Endothelial cell of umbilical vein (primary cell): ENCODE results near the gene ANO1. TPM values are rescaled to one million over a fixed set of nuclear protein-coding genes. Genes with fewer than 3 reads are reported as not detected.

Source experiments
- BruUV-seq: library from RNA; stranded (reverse); fragments of 400-500 nt; replicated peaks from 2 replicates; lab custom pipeline; 2021; lab: Mats Ljungman, UMichigan
- CTCF ChIA-PET: fragments of 300-600, 350-600 bp; sonication (Branson Sonifier 250); formaldehyde crosslinking; loops from one replicate; lab custom pipeline; 2021; ENCODE audit warnings: antibody characterized with exemption, inconsistent platforms; lab: Charles Lee
- POLR2A ChIA-PET: fragments of 300-600, 350-600 bp; sonication (Branson Sonifier 250); formaldehyde crosslinking; loops from one replicate; lab custom pipeline; 2021; ENCODE audit warnings: antibody characterized with exemption, inconsistent platforms; lab: Charles Lee
- DNase-seq: peaks from one replicate; pipeline ENCODE4 v3.0.0-alpha.2; 2011; ENCODE audit warnings: low read depth, low spot score
- FAIRE-seq: peaks from 2 replicates; lab custom pipeline; 2011; peaks lifted over from hg19 to GRCh38; lab: Jason Lieb, UNC
- H2AFZ ChIP-seq: 2 replicates; pipeline ENCODE4 v1.6.0; 2012; ENCODE audit warnings: low read depth, low read length, control low read depth, inconsistent platforms
- H3K27ac ChIP-seq: 2 replicates; pipeline ENCODE4 v1.5.1; 2011; ENCODE audit warnings: low read depth, mild to moderate bottlenecking, control low read depth, low read length, moderate library complexity; ENCODE audit not compliant: insufficient read depth
- H3K27me3 ChIP-seq, 2 experiments: 2 replicates each; pipeline versions ENCODE4 v1.6.0 to v1.6.1; 2011; ENCODE audit warnings: low read length in 2 of 2, mixed read lengths in 1 of 2; ENCODE audit not compliant: control insufficient read depth in 2 of 2, insufficient read depth in 2 of 2
- H3K36me3 ChIP-seq, 2 experiments: 2 replicates in 1 of 2; 3 replicates in 1 of 2; pipeline ENCODE4 v1.5.1; 2011; ENCODE audit warnings: low read length in 2 of 2, mild to moderate bottlenecking in 1 of 2, moderate library complexity in 1 of 2; ENCODE audit not compliant: control insufficient read depth in 2 of 2, insufficient read depth in 2 of 2; ENCODE audit errors: extremely low read depth in 1 of 2
- H3K4me1 ChIP-seq: 3 replicates; pipeline ENCODE4 v1.5.1; 2011; ENCODE audit warnings: mild to moderate bottlenecking, low read length; ENCODE audit not compliant: control insufficient read depth, insufficient read depth; ENCODE audit errors: extremely low read depth
- H3K4me2 ChIP-seq: 2 replicates; pipeline ENCODE4 v1.6.1; 2011; ENCODE audit warnings: low read length, control low read depth, mixed read lengths; ENCODE audit not compliant: insufficient read depth
- H3K4me3 ChIP-seq, 3 experiments: fragments of 200-600 bp in 1 of 3; sonication (generic), shearing (Covaris generic) in 1 of 3; replicated peaks in 1 of 3; 2 replicates each; pipeline ENCODE4 v1.5.1; 2011 to 2016; ENCODE audit warnings: control low read depth in 3 of 3, low read length in 3 of 3, mild to moderate bottlenecking in 2 of 3, inconsistent platforms in 1 of 3, low read depth in 1 of 3, moderate library complexity in 1 of 3; ENCODE audit not compliant: insufficient read depth in 1 of 3
- H3K79me2 ChIP-seq: 2 replicates; pipeline ENCODE4 v1.6.0; 2012; ENCODE audit warnings: low read length, inconsistent platforms; ENCODE audit not compliant: control insufficient read depth, insufficient read depth
- H3K9ac ChIP-seq: replicated peaks from 2 replicates; pipeline ENCODE3; 2011; ENCODE audit warnings: low read length, control low read depth; ENCODE audit not compliant: insufficient read depth; ENCODE audit errors: extremely low read depth
- H3K9me1 ChIP-seq: replicated peaks from 3 replicates; pipeline ENCODE4 v1.6.0; 2011; ENCODE audit warnings: mild to moderate bottlenecking, low read length; ENCODE audit not compliant: control insufficient read depth, insufficient read depth; ENCODE audit errors: extremely low read depth
- H3K9me3 ChIP-seq: replicated peaks from 2 replicates; pipeline ENCODE4 v1.5.1; 2012; ENCODE audit warnings: low read length, inconsistent platforms; ENCODE audit not compliant: control insufficient read depth, insufficient read depth
- H4K20me1 ChIP-seq: replicated peaks from 2 replicates; pipeline ENCODE3; 2011; ENCODE audit warnings: mild to moderate bottlenecking, low read length; ENCODE audit not compliant: control insufficient read depth, insufficient read depth; ENCODE audit errors: extremely low read depth
- EZH2 ChIP-seq: IDR thresholded peaks from 2 replicates; pipeline ENCODE4 v1.6.1; 2012; ENCODE audit warnings: borderline replicate concordance, low read depth, mild to moderate bottlenecking, moderate library complexity, low read length, inconsistent platforms; ENCODE audit not compliant: severe bottlenecking
- FOS ChIP-seq: IDR thresholded peaks from 2 replicates; pipeline ENCODE4 v1.6.1; 2011; ENCODE audit warnings: mild to moderate bottlenecking, low read length, moderate library complexity, borderline replicate concordance; ENCODE audit not compliant: insufficient read depth
- GATA2 ChIP-seq: IDR thresholded peaks from 2 replicates; pipeline ENCODE4 v1.7.0; 2011; ENCODE audit warnings: low read depth, mild to moderate bottlenecking, moderate library complexity, mixed read lengths, low read length; ENCODE audit not compliant: insufficient read length, insufficient read depth
- JUN ChIP-seq: IDR thresholded peaks from 2 replicates; pipeline ENCODE4 v1.6.1; 2011; ENCODE audit warnings: borderline replicate concordance, low read depth; ENCODE audit not compliant: insufficient read length, insufficient read depth
- MYC ChIP-seq: IDR thresholded peaks from one replicate; pipeline ENCODE4 v1.6.1; 2011; ENCODE audit warnings: mild to moderate bottlenecking, low read depth, low read length
- POLR2A ChIP-seq: IDR thresholded peaks from 2 replicates; pipeline ENCODE4 v1.6.1; 2012; ENCODE audit warnings: low read depth, mild to moderate bottlenecking, control low read depth, low read length
- POLR2AphosphoS5 ChIP-seq: IDR thresholded peaks from 2 replicates; pipeline ENCODE4 v1.6.1; 2012; ENCODE audit warnings: low read depth, mild to moderate bottlenecking, control low read depth, low read length, moderate library complexity; ENCODE audit not compliant: insufficient read depth
- dilution Hi-C: fragments of 300-500 bp; cut with MboI; formaldehyde crosslinking; loops from one replicate; pipeline ENCODE4 v1.15.0; 2019; ENCODE audit warnings: low sequenced_read_pairs; ENCODE audit not compliant: extremely low pct_ligation_motif_present
- intact Hi-C: fragments of 100-400 bp; cut with micrococcal nuclease; formaldehyde crosslinking; loops from one replicate; pipeline ENCODE4 v1.10.0; 2022
- polyA plus RNA-seq, 4 experiments: library from polyadenylated mRNA; depleted of rRNA in 3 of 4; stranded (reverse) in 3 of 4; unstranded in 1 of 4; fragments of >200 nt; gene quantifications; 2 replicates each; pipeline versions ENCODE4 v1.2.1 to v1.2.3, GENCODE V29; 2011 to 2012; ENCODE audit warnings: missing spikeins in 1 of 4
- total RNA-seq: library from RNA; stranded (reverse); gene quantifications from 2 replicates; pipeline ENCODE4 v1.2.3, GENCODE V29; 2021
- TF ChIP-seq, protein P1 (sequence below): IDR thresholded peaks from 2 replicates; pipeline ENCODE4 v1.6.1; 2011; ENCODE audit not compliant: insufficient read depth, insufficient read length
- TF ChIP-seq, protein P2 (sequence below), 2 donors: IDR thresholded peaks; 1 replicate in 1 of 2; 2 replicates in 1 of 2; pipeline ENCODE4 v1.5.1; 2011; ENCODE audit warnings: low read length in 2 of 2, mild to moderate bottlenecking in 2 of 2, moderate library complexity in 2 of 2, control low read depth in 1 of 2, inconsistent platforms in 1 of 2, low read depth in 1 of 2; ENCODE audit not compliant: insufficient read depth in 1 of 2; ENCODE audit errors: extremely low read depth in 1 of 2

Gene ANO1
- total and polyA plus RNA-seq, 2 donors (not counting 3 experiments of a cell fraction or from before 2014, with no cell fraction given) = 0.03 to 0.40 TPM

DNA sequence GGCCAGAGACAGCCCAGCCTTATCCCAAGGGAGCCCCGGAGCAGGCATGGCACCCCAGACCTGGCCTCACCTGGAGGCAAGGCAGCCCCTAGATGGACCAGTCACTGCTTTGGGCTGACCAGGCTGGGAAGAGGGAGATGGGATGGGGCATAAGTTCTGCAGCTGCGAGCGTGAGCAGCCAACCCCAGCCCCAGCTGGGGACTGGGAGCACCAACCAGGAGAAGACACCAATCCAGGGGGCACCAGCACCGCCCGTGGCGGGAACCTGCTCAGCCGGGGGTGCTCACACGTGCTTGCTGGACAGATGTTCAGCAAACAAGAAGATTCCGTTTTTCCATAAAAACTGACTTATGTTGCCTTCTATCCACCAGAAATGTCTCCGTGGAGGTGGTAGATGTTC is 108.8 kb downstream of the ANO1 start:
- DNase-seq (no peak), FAIRE-seq (no peak)
- intact Hi-C loops (no loop called here), dilution Hi-C loops (loop anchor here (25.0 kb wide), 1 partner anchor 275 kb away; no protein-coding TSS in a partner anchor)
- no peaks in the 10 kb centered on the region for H4K20me1 ChIP-seq
- no peak overlapping the region for H3K27ac ChIP-seq
- H3K9ac ChIP-seq = no peak overlapping the region
- H3K36me3 ChIP-seq = no peaks in the 10 kb centered on the region
- H3K79me2 ChIP-seq = no peaks in the 10 kb centered on the region
- ChIA-PET POLR2A (no interaction called here), CTCF (interaction anchor here (1.5 to 2.7 kb wide), 2 partner anchors 9 to 272 kb away, joined by 5 to 12 read pairs; no protein-coding TSS in a partner anchor)
- no peak overlapping the region for H3K4me2 ChIP-seq
- TF ChIP-seq POLR2AphosphoS5 (no peak), POLR2A (no peak), FOS (no peak), MYC (no peak), EZH2 (no peak), JUN (no peak), GATA2 (no peak)
- TF ChIP-seq, protein P1, sequence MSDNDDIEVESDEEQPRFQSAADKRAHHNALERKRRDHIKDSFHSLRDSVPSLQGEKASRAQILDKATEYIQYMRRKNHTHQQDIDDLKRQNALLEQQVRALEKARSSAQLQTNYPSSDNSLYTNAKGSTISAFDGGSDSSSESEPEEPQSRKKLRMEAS = no peak
- TF ChIP-seq, protein P2, sequence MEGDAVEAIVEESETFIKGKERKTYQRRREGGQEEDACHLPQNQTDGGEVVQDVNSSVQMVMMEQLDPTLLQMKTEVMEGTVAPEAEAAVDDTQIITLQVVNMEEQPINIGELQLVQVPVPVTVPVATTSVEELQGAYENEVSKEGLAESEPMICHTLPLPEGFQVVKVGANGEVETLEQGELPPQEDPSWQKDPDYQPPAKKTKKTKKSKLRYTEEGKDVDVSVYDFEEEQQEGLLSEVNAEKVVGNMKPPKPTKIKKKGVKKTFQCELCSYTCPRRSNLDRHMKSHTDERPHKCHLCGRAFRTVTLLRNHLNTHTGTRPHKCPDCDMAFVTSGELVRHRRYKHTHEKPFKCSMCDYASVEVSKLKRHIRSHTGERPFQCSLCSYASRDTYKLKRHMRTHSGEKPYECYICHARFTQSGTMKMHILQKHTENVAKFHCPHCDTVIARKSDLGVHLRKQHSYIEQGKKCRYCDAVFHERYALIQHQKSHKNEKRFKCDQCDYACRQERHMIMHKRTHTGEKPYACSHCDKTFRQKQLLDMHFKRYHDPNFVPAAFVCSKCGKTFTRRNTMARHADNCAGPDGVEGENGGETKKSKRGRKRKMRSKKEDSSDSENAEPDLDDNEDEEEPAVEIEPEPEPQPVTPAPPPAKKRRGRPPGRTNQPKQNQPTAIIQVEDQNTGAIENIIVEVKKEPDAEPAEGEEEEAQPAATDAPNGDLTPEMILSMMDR (IDR thresholded peaks at IDR 0.05; ENCODE audit: extremely low read depth in 1 of 2, insufficient read depth in 1 of 2, low read depth in 1 of 2, low read length in 2 of 2) = no peak
- no peaks in the 10 kb centered on the region for H3K27me3 ChIP-seq
- no peaks in the 10 kb centered on the region for H3K4me1 ChIP-seq
- no peaks in the 10 kb centered on the region for H3K9me1 ChIP-seq
- H3K9me3 ChIP-seq = no peaks in the 10 kb centered on the region
- H3K4me3 ChIP-seq = no peak overlapping the region
- H2AFZ ChIP-seq = no peak overlapping the region
- BruUV-seq = no TSS peak
